Liver (tissue), 9 donors: ENCODE measurements around the gene TECRL. TPM values are rescaled to one million over a fixed set of nuclear protein-coding genes. Genes with fewer than 3 reads are reported as not detected.

Source experiments
- DNase-seq: peaks from one replicate; pipeline ENCODE4 v3.0.0-alpha.2; 2017; ENCODE audit warnings: low spot score
- H3K27ac ChIP-seq, 2 donors: one replicate each; pipeline ENCODE4 v1.7.0; 2013; ENCODE audit warnings: inconsistent platforms in 2 of 2, low read length in 2 of 2, control low read depth in 1 of 2, low read depth in 1 of 2, mild to moderate bottlenecking in 1 of 2
- H3K27me3 ChIP-seq, 4 donors: one replicate each; pipeline versions ENCODE4 v1.6.1 to v1.7.0; 2013; ENCODE audit warnings: low read length in 3 of 4, inconsistent platforms in 1 of 4, mild to moderate bottlenecking in 1 of 4, moderate library complexity in 1 of 4; ENCODE audit not compliant: control insufficient read depth in 4 of 4, insufficient read depth in 4 of 4
- H3K36me3 ChIP-seq, 4 donors: one replicate each; pipeline versions ENCODE4 v1.6.1 to v1.7.0; 2013; ENCODE audit warnings: low read length in 3 of 4, mild to moderate bottlenecking in 3 of 4, low read depth in 1 of 4, moderate library complexity in 1 of 4; ENCODE audit not compliant: control insufficient read depth in 4 of 4, insufficient read depth in 3 of 4
- H3K4me1 ChIP-seq, 4 donors: one replicate each; pipeline versions ENCODE4 v1.6.1 to v1.7.0; 2013; ENCODE audit warnings: low read length in 3 of 4, mild to moderate bottlenecking in 3 of 4, moderate library complexity in 1 of 4; ENCODE audit not compliant: control insufficient read depth in 4 of 4, insufficient read depth in 4 of 4
- H3K4me3 ChIP-seq, 3 donors: one replicate each; pipeline versions ENCODE4 v1.6.1 to v1.7.0; 2013; ENCODE audit warnings: low read length in 3 of 3, control low read depth in 1 of 3, low read depth in 1 of 3, mild to moderate bottlenecking in 1 of 3
- H3K9ac ChIP-seq, 2 donors: one replicate each; pipeline ENCODE4 v1.7.0; 2013; ENCODE audit warnings: low read length in 2 of 2, mild to moderate bottlenecking in 2 of 2, moderate library complexity in 2 of 2, control low read depth in 1 of 2, low read depth in 1 of 2
- H3K9me3 ChIP-seq, 4 donors: one replicate each; pipeline versions ENCODE4 v1.6.1 to v1.7.0; 2013; ENCODE audit warnings: low read length in 3 of 4; ENCODE audit not compliant: control insufficient read depth in 4 of 4
- ATF3 ChIP-seq: IDR thresholded peaks from 2 replicates; pipeline ENCODE4 v1.6.1; 2016; ENCODE audit warnings: antibody characterized with exemption
- CTCF ChIP-seq: fragments of 150-350 bp; IDR thresholded peaks from 2 replicates; pipeline ENCODE4 v1.5.1; 2017; ENCODE audit warnings: improper control_type of control experiment, low read depth, low read length; ENCODE audit not compliant: missing input control
- EGR1 ChIP-seq, 2 donors: IDR thresholded peaks; 2 replicates each; pipeline ENCODE4 v1.6.1; 2016 to 2018; ENCODE audit warnings: antibody characterized with exemption in 2 of 2, low read depth in 2 of 2
- FOXA1 ChIP-seq: IDR thresholded peaks from 2 replicates; pipeline ENCODE4 v1.6.1; 2016; ENCODE audit warnings: antibody characterized with exemption
- FOXA2 ChIP-seq: IDR thresholded peaks from 2 replicates; pipeline ENCODE4 v1.6.1; 2016; ENCODE audit warnings: antibody characterized with exemption
- GABPA ChIP-seq, 2 donors: IDR thresholded peaks in 1 of 2; conservative IDR thresholded peaks in 1 of 2; 2 replicates each; pipeline ENCODE4 v1.6.1; 2016; ENCODE audit warnings: antibody characterized with exemption in 2 of 2, mild to moderate bottlenecking in 1 of 2, moderate library complexity in 1 of 2
- HNF4A ChIP-seq, 2 donors: conservative IDR thresholded peaks; 2 replicates each; pipeline ENCODE4 v1.6.1; 2016; ENCODE audit warnings: antibody characterized with exemption in 2 of 2, mild to moderate bottlenecking in 2 of 2
- HNF4G ChIP-seq: IDR thresholded peaks from 2 replicates; pipeline ENCODE4 v1.6.1; 2016; ENCODE audit warnings: antibody characterized with exemption
- JUND ChIP-seq, 2 donors: IDR thresholded peaks; 2 replicates each; pipeline ENCODE4 v1.6.1; 2016; ENCODE audit warnings: antibody characterized with exemption in 2 of 2
- NR2F2 ChIP-seq: IDR thresholded peaks from 2 replicates; pipeline ENCODE4 v1.6.1; 2016; ENCODE audit warnings: antibody characterized with exemption
- RAD21 ChIP-seq, 2 donors: IDR thresholded peaks; 2 replicates each; pipeline ENCODE4 v1.6.1; 2016; ENCODE audit warnings: antibody characterized with exemption in 2 of 2, mild to moderate bottlenecking in 2 of 2
- RXRA ChIP-seq, 2 donors: IDR thresholded peaks; 2 replicates each; pipeline ENCODE4 v1.6.1; 2017 to 2018; ENCODE audit warnings: antibody characterized with exemption in 2 of 2, mild to moderate bottlenecking in 1 of 2
- SP1 ChIP-seq: IDR thresholded peaks from 2 replicates; pipeline ENCODE4 v1.6.1; 2018; ENCODE audit warnings: antibody characterized with exemption, mild to moderate bottlenecking
- TAF1 ChIP-seq: conservative IDR thresholded peaks from 2 replicates; pipeline ENCODE4 v1.6.1; 2016; ENCODE audit warnings: antibody characterized with exemption, mild to moderate bottlenecking
- YY1 ChIP-seq: IDR thresholded peaks from 2 replicates; pipeline ENCODE4 v1.6.1; 2016; ENCODE audit warnings: antibody characterized with exemption, mild to moderate bottlenecking
- ZBTB33 ChIP-seq: IDR thresholded peaks from 2 replicates; pipeline ENCODE4 v1.6.1; 2016; ENCODE audit warnings: antibody characterized with exemption
- WGBS: extraction: QIAGEN DNeasy Blood & Tissue Kit; methylation state at CpG from one replicate; pipeline ENCODE4 v1.1.7; 2013; 5-methylcytosine and 5-hydroxymethylcytosine counted together
- polyA plus RNA-seq, 2 donors: library from polyadenylated mRNA; stranded (reverse) in 1 of 2; unstranded in 1 of 2; fragments of 200-250 nt in 1 of 2; fragments of >200 nt in 1 of 2; fragmentation: Nextera tagmentation in 1 of 2; extraction: Ambion mirVana in 1 of 2; gene quantifications; one replicate each; pipeline versions ENCODE4 v1.2.1 to v1.2.3, GENCODE V29; 2013 to 2015
- total RNA-seq, 2 donors: library from RNA; depleted of rRNA; stranded (reverse); fragments of >200 nt; gene quantifications; one replicate each; pipeline ENCODE4 v1.2.3, GENCODE V29; 2014
- TF ChIP-seq, protein P1 (sequence below): IDR thresholded peaks from 2 replicates; pipeline ENCODE4 v1.6.1; 2016; ENCODE audit warnings: antibody characterized with exemption, mild to moderate bottlenecking
- TF ChIP-seq, protein P2 (sequence below): IDR thresholded peaks from 2 replicates; pipeline ENCODE4 v1.6.1; 2016; ENCODE audit warnings: antibody characterized with exemption
- donor health status: healthy.
- donor health status: healthy.
- donor health status: healthy.
- donor health status: healthy.
- donor health status: healthy.

Gene TECRL
- total and polyA plus RNA-seq, 4 donors, result not detected

- Histone ChIP-seq H3K9ac (no peak overlapping the region), H3K36me3 (no peaks in the 10 kb centered on the region), H3K4me3 (no peak overlapping the region), H3K27me3 (no peaks in the 10 kb centered on the region), H3K4me1 (no peaks in the 10 kb centered on the region), H3K9me3 (no peaks in the 10 kb centered on the region), H3K27ac (no peak overlapping the region)
- DNase-seq, result no peak
- WGBS, result 51% methylated on average over 2 of the region's 2 CpGs
- TF ChIP-seq CTCF, result no peak
- TF ChIP-seq, protein P1, sequence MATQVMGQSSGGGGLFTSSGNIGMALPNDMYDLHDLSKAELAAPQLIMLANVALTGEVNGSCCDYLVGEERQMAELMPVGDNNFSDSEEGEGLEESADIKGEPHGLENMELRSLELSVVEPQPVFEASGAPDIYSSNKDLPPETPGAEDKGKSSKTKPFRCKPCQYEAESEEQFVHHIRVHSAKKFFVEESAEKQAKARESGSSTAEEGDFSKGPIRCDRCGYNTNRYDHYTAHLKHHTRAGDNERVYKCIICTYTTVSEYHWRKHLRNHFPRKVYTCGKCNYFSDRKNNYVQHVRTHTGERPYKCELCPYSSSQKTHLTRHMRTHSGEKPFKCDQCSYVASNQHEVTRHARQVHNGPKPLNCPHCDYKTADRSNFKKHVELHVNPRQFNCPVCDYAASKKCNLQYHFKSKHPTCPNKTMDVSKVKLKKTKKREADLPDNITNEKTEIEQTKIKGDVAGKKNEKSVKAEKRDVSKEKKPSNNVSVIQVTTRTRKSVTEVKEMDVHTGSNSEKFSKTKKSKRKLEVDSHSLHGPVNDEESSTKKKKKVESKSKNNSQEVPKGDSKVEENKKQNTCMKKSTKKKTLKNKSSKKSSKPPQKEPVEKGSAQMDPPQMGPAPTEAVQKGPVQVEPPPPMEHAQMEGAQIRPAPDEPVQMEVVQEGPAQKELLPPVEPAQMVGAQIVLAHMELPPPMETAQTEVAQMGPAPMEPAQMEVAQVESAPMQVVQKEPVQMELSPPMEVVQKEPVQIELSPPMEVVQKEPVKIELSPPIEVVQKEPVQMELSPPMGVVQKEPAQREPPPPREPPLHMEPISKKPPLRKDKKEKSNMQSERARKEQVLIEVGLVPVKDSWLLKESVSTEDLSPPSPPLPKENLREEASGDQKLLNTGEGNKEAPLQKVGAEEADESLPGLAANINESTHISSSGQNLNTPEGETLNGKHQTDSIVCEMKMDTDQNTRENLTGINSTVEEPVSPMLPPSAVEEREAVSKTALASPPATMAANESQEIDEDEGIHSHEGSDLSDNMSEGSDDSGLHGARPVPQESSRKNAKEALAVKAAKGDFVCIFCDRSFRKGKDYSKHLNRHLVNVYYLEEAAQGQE, result no peak
- TF ChIP-seq HNF4G, result no peak
- TF ChIP-seq NR2F2, result no peak
- TF ChIP-seq EGR1 (IDR thresholded peaks at IDR 0.05; ENCODE audit: low read depth in 2 of 2), result no peak
- TF ChIP-seq HNF4A (conservative IDR thresholded peaks at IDR 0.05), result no peak
- TF ChIP-seq FOXA1, result no peak
- TF ChIP-seq YY1, result no peak
- no peak for TF ChIP-seq FOXA2
- TF ChIP-seq JUND (IDR thresholded peaks at IDR 0.05), result no peak
- TF ChIP-seq ATF3, result no peak
- TF ChIP-seq, protein P2, sequence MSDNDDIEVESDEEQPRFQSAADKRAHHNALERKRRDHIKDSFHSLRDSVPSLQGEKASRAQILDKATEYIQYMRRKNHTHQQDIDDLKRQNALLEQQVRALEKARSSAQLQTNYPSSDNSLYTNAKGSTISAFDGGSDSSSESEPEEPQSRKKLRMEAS, result no peak
- no peak for TF ChIP-seq RAD21 (IDR thresholded peaks at IDR 0.05)
- TF ChIP-seq TAF1, result no peak
- no peak for TF ChIP-seq SP1
- TF ChIP-seq RXRA (IDR thresholded peaks at IDR 0.05), result no peak
Measured at GRCh38 chr4:64266263-64266662, 143.0 kb downstream of the TECRL start.

- H3K27ac ChIP-seq, result no peak overlapping the region
- H3K9me3 ChIP-seq, result no peaks in the 10 kb centered on the region
- no peaks in the 10 kb centered on the region for H3K36me3 ChIP-seq
- no peaks in the 10 kb centered on the region for H3K4me1 ChIP-seq
- TF ChIP-seq ZBTB33, result no peak
- no peak for TF ChIP-seq TAF1
- no peak for TF ChIP-seq CTCF
- no peak for TF ChIP-seq GABPA (IDR thresholded peaks at IDR 0.05 in 1 of 2, conservative IDR thresholded peaks at IDR 0.05 in 1 of 2)
- TF ChIP-seq FOXA1, result no peak
- TF ChIP-seq RXRA (IDR thresholded peaks at IDR 0.05), result no peak
- no peak overlapping the region for H3K9ac ChIP-seq
- no peak for DNase-seq
- H3K27me3 ChIP-seq, result no peaks in the 10 kb centered on the region
- no peak overlapping the region for H3K4me3 ChIP-seq
Measured at GRCh38 chr4:64251781-64252180, 157.5 kb downstream of the TECRL start.
